KOPT-K1 (cell line): ENCODE measurements around the gene DCTD.

Experiments used
- H3K27ac ChIP-seq: fragments of 200-600 bp; sonication (generic); 2 replicates; pipeline ENCODE4 v1.5.1; 2016; ENCODE audit warnings: antibody characterized with exemption, mild to moderate bottlenecking, low read depth, low read length; ENCODE audit not compliant: poor library complexity, severe bottlenecking
- H3K36me3 ChIP-seq: fragments of 200-600 bp; sonication (generic); 2 replicates; pipeline ENCODE4 v1.5.1; 2017; ENCODE audit warnings: antibody characterized with exemption, mild to moderate bottlenecking, low read length, moderate library complexity; ENCODE audit not compliant: insufficient read depth
- H3K9me3 ChIP-seq: fragments of 200-600 bp; sonication (generic); 2 replicates; pipeline ENCODE4 v1.5.1; 2017; ENCODE audit warnings: antibody characterized with exemption, low read length, mild to moderate bottlenecking; ENCODE audit not compliant: insufficient read depth, poor library complexity, severe bottlenecking

Gene DCTD

DNA sequence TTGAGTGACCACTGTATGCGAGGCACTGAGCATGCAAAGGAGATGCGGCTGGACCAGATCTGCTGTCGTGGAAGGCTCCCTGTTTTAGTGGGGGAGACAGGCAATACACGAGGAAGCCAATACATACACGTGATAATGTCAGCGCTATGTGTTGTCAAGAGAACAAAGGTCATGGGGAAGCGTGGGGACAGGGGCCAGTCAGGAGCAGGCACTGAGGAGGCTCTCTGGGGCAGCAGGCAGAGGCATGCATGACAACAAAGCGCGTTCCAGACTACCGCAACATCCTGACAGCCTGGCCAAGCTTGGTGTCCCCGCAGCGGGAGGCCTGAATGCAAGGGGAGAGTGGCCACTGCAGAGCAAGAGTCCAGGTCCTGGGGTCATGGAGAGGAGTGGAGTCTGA lies 61.9 kb downstream of the DCTD start:
- H3K9me3 ChIP-seq: peaks cover 5% of the 10 kb centered on the region
- H3K36me3 ChIP-seq: no peaks in the 10 kb centered on the region
- H3K27ac ChIP-seq: no peak overlapping the region

DNA sequence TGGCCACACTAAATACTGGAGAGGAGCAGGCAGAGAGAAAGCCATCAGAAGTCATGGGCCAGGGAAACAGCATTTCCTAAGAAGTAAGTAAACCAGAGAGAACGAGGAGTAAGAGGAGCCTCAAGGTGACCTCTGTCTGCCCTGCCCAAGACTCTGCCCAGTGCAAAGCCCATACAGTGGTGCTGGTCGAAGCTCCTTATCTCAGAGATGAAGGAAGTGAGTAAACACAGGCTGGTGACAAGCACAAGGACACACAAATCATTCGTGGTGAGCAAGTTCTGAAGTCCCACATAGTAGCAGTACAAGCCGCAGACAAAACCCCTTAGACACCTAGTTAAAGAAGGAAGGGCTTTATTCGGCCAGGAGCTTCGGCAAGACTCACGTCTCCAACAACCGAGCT lies 62.7 kb downstream of the DCTD start:
- Histone ChIP-seq H3K27ac (no peak overlapping the region), H3K9me3 (peaks cover 5% of the 10 kb centered on the region)

DNA sequence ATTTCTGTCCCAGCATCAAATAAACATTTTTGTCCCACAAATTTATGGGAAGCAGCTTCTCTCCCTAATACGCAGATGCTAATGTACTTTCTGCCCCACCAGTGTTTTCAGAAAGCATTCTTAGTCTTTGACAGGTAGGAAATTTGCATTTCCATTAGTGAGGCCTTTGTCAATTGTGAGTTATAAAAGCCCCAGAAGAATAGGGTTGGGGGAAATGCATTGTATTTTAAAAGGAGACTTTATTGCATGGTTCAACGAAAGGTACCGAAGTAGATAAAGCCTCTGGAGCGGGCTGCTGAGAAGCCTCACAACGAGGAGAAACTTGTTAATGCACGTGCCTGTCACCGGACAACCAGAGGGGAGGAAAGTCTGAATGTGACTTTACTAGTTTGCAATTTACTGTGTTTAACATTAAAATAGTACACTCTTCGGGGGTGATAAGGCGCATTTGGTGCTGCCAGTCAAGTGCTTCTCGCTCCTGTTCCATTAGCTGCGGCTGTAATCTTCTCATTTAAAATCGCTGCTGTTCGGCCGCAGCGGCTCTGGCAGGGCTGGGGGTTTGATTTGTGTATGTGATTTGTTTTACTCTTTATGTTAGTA lies 63.4 kb downstream of the DCTD start:
- H3K9me3 ChIP-seq: peaks cover 5% of the 10 kb centered on the region

More for the DNA sequence above, 62.7 kb downstream of the DCTD start:
- no peaks in the 10 kb centered on the region for H3K36me3 ChIP-seq

DNA sequence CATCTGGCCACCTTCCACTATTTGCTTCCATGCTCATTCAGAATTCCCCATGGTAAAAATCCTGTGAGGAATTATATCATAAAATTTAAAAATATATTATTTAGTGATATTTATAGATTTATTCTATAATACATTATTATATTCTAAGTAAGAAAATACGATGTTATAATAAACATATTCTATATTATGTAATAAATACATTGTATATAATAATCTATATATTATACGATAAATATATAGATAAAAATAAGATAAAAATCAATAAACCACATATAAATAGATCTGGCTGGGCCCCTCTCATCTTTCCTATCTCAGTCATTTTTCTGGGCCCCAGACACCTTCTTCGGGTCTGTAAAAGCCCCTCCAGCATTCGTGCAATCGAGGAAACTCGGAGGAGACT lies 68.5 kb downstream of the DCTD start:
- H3K36me3 ChIP-seq: no peaks in the 10 kb centered on the region
- H3K9me3 ChIP-seq: no peaks in the 10 kb centered on the region

More for the DNA sequence above, 63.4 kb downstream of the DCTD start:
- Histone ChIP-seq H3K36me3 (no peaks in the 10 kb centered on the region), H3K27ac (no peak overlapping the region)

DNA sequence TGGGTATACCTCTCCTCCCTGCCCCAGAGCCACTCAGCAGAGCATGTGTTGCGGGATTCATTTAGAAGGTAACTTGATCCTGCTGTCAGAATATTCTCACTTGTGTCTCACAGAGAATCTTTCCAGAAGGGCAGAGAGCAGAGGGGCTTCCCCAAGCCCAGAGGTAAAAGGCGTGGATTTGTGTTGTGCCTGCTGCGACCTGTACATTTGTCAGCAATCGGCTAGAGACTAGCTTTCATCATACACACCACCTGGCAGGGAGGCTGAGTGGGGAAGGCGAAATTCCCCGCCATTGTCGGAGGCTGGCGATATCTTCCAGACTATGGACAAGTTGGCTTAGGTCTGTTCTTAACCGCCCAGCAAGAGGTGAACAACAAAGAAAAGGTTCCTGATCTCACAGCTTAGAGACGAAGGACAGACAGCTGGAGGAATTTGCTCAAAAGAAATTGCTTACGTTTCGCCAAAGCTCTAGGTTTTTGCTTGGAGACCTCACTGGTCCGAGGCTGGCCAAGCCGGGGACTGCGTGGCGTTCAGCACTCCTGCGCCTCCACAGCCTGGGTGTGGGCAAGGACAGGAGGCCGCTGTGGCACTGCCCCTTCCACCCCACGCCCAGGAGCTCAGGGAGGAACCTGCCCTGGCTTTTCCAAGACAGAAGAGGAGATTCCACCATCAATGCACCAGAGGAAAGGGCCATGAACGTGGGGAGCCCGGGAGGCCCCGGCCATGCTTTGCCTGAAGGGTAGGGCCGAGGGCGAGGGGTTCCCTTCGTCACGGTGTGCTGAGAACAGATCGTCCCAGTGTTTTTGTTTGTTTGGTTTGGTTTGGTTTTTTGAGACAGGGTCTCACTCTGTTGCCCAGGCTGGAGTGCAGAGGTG lies 69.4 kb downstream of the DCTD start:
- Histone ChIP-seq H3K9me3 (no peaks in the 10 kb centered on the region), H3K36me3 (no peaks in the 10 kb centered on the region), H3K27ac (no peak overlapping the region)

More for the DNA sequence above, 68.5 kb downstream of the DCTD start:
- H3K27ac ChIP-seq: no peak overlapping the region

DNA sequence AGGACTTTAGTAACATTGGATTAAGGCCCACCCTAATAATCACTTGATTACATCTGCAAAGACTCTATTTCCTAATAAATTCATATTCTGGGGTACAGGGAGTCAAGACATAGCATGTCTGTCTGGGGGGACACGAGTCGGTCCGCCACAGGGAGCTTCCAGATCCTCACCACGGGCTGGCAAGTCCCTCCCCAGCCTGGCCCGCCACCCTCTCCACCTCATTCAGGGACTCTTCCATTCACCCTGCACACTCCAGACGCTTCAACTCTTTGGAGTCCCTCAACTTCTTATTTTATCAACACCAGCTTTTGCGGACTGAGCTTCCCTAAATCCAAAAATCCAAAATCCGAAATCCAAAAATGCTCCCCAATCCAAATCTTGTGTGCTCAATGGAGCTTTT lies 71.2 kb downstream of the DCTD start:
- Histone ChIP-seq H3K9me3 (no peaks in the 10 kb centered on the region), H3K27ac (no peak overlapping the region), H3K36me3 (no peaks in the 10 kb centered on the region)

DNA sequence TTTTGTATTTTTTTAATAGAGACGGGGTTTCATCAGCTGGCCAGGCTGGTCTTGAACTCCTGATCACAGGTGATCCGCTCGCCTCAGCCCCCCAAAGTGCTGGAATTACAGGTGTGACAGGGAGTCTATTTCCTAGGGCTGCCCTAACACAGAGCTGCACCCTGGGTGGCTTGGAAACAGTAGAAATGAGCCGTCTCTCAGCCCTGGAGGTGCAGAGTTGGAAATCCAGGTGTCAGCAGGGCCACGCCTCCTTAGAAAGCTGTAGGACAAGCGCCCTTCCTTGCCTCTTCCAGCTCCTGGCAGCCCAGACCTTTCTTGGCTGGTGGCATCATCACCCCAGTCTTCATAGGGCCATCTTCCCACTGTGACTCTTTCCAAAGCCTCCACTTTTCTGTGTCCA lies 71.6 kb downstream of the DCTD start:
- Histone ChIP-seq H3K36me3 (no peaks in the 10 kb centered on the region), H3K9me3 (no peaks in the 10 kb centered on the region), H3K27ac (no peak overlapping the region)

DNA sequence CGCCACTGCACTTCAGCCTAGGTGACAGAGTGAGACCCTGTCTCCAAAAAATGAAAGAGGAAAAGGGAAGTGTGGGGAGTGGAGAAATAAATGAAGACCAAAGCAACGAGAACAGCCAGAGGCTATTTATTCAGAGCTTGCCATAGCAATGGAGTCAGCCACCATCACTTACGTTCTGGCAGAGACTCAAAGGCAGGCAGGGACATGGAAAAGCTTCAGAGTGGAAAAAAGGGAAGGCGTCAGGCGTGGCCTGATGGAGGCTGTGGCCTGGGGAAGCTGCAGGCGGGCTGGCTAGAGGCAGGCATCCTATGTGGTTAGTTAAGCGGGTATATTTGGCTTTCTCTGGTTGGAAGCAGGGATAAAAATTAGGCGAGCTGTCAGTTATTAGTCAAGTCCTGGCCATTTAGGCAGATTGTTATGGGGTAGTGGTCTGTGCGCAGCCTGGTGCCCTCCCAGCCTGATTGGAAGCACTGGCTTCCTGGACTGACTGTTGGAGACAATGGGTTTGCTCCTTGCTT lies 73.3 kb downstream of the DCTD start:
- no peaks in the 10 kb centered on the region for H3K9me3 ChIP-seq
- no peaks in the 10 kb centered on the region for H3K36me3 ChIP-seq
- H3K27ac ChIP-seq: no peak overlapping the region

DNA sequence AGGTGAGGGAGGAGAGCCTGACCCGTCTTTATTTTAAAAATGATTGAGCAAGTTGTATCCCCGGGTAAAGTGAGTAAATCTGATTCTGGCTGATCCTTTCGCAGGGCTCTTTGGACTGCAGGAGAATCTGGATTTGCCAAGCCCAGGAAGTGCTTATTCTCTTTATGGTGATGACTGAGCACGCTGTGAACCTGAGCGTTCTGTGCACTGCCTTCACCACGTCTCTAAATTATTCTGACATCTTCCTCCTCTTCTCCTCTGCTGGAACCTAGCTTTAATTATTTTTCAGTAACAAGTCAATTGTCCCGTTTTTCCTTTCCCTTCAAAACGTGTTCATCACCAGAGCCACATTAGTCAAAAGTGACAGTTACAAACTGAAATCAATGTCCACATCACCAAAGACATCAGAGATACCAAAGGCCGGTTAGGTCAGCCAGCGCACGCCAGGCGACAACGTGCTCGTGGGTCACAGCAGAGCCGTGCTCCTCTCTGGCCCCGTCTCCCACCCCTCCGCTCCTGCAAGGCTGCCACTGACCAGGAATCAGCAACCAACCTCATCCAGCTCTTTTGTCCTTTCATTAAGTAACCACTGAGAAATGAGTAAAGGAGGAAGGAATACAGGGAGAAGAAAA lies 74.3 kb downstream of the DCTD start:
- Histone ChIP-seq H3K27ac (no peak overlapping the region), H3K9me3 (no peaks in the 10 kb centered on the region), H3K36me3 (no peaks in the 10 kb centered on the region)

DNA sequence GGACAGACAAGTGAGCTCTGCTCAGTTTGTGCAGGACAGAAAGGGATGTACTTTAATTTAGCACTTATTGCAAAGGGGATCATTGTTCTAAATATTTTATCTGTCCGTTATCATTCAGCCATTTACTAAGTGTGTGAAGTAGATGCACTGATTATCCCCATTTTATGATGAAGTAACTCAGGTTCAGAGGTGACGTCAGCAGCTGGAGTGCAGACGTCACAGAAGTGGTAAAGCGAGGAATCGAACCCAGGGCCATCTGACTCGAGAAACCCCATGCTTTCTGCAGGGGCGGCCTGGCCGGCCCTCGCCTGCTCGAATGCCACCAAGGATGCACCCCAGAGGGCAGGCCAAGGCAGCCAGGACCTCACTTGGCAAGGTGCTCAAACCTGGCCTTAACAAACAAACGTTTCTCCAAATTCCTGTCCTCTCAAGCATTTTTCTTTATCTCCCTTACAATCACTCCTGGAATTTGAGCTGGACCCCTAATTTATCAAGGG lies 75.0 kb downstream of the DCTD start:
- Histone ChIP-seq H3K36me3 (no peaks in the 10 kb centered on the region), H3K9me3 (no peaks in the 10 kb centered on the region)

DNA sequence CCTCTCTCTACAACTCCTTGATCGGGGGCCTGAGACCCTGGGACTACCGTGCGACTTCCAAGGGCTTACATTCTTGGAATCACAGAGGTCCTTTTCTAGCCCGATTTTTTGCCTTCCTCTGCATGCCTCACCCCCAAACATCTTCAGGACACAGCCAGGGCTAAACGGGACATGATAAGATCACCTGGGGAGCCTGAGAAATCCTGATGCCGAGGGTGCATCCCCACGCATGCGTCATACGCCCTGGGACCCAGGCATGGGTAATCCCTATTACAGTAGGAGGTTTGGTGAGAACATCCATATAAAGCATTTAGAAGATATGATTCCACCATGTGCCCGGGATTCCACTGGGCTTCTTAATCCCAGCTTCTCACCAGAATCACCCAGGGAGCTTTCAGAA lies 77.1 kb downstream of the DCTD start:
- H3K9me3 ChIP-seq: no peaks in the 10 kb centered on the region
- H3K27ac ChIP-seq: no peak overlapping the region
- no peaks in the 10 kb centered on the region for H3K36me3 ChIP-seq

More for the DNA sequence above, 75.0 kb downstream of the DCTD start:
- no peak overlapping the region for H3K27ac ChIP-seq
